Breast epithelium (tissue), 3 donors: ENCODE data around the gene SPINDOC.

Source experiments
- CTCF ChIP-seq, 3 donors: fragments of 450-650 bp; IDR thresholded peaks; one replicate each; pipeline ENCODE4 v1.5.1; 2016 to 2017; ENCODE audit warnings: antibody characterized with exemption in 3 of 3, mild to moderate bottlenecking in 3 of 3, moderate library complexity in 3 of 3
- POLR2A ChIP-seq: fragments of 450-650 bp; IDR thresholded peaks from one replicate; pipeline ENCODE4 v1.6.1; 2016; ENCODE audit warnings: antibody characterized with exemption, mild to moderate bottlenecking, moderate library complexity
- POLR2AphosphoS5 ChIP-seq, 3 donors: sonication (generic); formaldehyde crosslinking; IDR thresholded peaks; one replicate each; pipeline ENCODE4 v1.6.1; 2017; ENCODE audit warnings: antibody characterized with exemption in 3 of 3

GRCh38 chr11:63826471-63827190, 13.4 kb downstream of the SPINDOC start:
- TF ChIP-seq POLR2A (no peak), CTCF (IDR thresholded peaks at IDR 0.05) (no peak), POLR2AphosphoS5 (IDR thresholded peaks at IDR 0.05) (no peak)
